GM12873 (cell line): ENCODE data around the gene ZFYVE9.

Experiments
- TF ChIP-seq, protein P1 (sequence below): IDR thresholded peaks from 2 replicates; pipeline ENCODE4 v1.5.1; 2012; ENCODE audit warnings: low read depth, mild to moderate bottlenecking, moderate library complexity, low read length, control low read depth; ENCODE audit not compliant: insufficient read depth; ENCODE audit errors: missing control alignments

Gene ZFYVE9

DNA sequence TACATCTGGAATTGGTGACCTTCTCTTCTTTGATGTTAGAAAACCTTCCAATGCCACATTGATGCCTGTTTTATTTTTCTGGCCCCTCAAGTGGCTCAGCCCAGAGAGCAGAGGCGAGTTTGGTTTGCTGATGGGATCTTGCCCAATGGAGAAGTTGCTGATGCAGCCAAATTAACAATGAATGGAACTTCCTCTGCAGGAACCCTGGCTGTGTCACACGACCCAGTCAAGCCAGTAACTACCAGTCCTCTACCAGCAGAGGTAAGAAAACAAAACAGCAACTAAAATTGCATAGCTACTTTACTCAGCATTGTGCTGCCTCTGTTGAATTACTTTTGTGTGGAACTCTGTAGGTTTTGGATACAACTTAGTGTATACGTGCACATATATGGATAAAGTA is 126.5 kb downstream of the ZFYVE9 start:
- TF ChIP-seq, protein P1, sequence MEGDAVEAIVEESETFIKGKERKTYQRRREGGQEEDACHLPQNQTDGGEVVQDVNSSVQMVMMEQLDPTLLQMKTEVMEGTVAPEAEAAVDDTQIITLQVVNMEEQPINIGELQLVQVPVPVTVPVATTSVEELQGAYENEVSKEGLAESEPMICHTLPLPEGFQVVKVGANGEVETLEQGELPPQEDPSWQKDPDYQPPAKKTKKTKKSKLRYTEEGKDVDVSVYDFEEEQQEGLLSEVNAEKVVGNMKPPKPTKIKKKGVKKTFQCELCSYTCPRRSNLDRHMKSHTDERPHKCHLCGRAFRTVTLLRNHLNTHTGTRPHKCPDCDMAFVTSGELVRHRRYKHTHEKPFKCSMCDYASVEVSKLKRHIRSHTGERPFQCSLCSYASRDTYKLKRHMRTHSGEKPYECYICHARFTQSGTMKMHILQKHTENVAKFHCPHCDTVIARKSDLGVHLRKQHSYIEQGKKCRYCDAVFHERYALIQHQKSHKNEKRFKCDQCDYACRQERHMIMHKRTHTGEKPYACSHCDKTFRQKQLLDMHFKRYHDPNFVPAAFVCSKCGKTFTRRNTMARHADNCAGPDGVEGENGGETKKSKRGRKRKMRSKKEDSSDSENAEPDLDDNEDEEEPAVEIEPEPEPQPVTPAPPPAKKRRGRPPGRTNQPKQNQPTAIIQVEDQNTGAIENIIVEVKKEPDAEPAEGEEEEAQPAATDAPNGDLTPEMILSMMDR = no peak

- TF ChIP-seq, protein P1 = no peak
Observed at GRCh38 chr1:52281518-52281917, 139.6 kb downstream of the ZFYVE9 start.

DNA sequence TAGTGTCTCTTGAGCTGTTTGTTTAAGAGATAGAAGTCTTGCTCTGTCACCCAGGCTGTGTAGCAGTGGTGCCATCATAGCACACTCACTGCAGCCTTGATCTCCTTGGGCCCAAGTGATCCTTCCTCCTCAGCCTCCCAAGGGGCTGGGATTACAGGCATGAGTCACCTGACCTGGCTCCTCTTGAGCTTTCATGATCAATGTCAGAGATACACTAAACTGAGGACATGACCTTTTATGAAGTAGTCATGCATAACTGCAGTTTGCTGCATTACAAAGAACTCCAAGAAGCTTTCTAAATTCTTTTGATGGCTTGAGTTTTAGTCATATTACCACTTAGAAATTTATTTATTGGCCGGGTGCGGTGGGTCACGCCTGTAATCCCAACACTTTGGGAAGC is 146.4 kb downstream of the ZFYVE9 start:
- TF ChIP-seq, protein P1 = no peak

GRCh38 chr1:52294580-52294979 is 152.7 kb downstream of the ZFYVE9 start:
- TF ChIP-seq, protein P1 = no peak

DNA sequence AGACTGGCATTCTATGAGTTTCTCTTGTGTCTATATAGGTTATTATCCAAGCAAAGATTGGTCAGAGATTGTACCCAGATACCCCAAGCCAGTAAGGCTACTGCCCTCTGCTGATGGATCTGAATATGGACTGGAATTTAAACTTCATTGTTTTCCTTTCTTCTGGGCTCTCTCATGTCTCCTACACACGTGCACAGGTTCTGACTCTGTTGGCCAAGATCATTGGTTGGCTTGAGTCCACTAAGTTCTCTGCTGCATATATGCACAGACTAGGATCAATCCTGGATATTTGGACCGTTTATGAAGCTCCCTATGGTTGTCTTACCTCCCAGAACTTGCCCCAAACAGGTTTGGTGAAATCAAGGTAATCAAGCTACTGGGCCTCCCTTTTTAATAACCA is 154.5 kb downstream of the ZFYVE9 start:
- TF ChIP-seq, protein P1 = peak; percentile 71

DNA sequence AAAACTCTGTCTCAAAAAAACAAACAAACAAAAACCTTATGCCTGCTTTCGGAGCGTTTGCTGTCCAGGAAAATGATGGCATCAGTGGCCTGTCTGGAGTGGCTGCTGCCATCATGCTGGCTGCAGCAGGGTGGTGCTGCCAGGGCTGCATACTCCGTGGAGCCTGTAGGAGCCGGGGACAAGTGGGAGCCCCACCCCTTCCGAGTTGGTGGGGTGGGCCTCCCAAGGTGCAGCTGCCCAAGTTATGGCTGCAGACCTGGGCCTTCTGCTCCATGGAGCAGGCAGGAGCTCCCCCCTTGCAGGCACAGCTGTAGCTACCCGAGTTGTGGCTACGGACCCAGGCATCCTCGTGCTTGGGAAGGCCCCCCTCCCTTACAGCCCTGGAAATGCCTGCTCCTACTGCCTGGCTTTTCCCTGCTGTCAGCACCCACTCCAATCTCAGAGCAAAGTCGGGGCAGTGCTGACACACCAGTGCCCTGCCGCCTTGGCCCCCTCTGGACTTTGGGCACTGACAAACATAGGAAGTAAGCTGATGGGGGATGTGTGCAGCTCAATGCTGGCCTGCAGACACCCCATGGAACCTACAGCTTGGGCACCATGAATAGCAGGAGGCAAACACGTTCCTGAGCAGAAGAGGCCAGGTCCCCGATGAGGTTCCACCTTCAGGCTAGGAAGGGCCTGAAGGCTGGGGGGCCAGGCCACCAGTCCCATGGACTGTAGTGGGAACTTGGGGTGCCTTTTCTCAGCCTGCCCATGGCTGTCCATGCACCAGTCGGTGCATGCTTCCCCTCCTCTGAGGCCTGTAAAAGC is 163.7 kb downstream of the ZFYVE9 start:
- TF ChIP-seq, protein P1 = no peak

GRCh38 chr1:52306227-52307006 is 164.5 kb downstream of the ZFYVE9 start:
- TF ChIP-seq, protein P1 = no peak
